ENCODE results near the gene GRIK2.

GRIK2 gene

DNA sequence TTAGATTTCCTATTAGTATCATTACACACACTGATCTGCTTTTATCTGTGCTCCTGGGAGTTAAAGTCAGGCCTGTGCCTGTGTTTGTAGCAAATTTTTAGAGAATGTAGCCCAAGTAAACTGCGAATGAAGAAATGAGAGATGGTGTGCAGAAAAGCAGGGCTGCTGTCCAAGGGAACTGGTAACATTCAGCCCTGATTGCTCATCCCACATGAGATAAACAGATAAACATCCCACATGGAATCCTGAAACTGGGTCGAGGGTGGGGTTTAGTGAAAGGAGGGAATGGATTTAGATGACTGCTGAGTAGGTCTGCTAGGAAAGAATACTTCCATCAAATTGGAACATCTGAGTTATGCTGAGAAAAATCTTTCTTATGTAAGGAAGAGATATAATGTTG, 69.1 kb downstream of the GRIK2 start:
- no peak for DNase-seq

DNA sequence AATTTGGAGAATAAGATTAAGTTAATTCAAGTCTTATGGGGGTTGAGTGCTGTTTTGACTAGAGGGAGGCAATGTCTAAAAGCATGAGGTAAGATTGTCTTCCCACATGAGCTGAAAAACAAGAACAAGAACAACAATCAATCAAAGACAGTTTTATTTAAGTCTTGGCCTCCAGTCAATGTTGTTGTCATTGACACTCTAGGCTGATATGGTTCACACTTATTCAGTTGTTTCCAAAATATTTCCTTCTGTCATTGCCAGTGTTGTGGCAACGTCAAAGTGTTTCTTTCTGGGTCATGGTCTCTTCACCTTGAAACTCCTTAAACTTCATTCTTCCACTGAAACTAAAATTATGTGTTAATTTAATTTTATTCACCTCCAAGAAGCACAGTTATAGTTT, 72.4 kb downstream of the GRIK2 start:
- no peak for DNase-seq

DNA sequence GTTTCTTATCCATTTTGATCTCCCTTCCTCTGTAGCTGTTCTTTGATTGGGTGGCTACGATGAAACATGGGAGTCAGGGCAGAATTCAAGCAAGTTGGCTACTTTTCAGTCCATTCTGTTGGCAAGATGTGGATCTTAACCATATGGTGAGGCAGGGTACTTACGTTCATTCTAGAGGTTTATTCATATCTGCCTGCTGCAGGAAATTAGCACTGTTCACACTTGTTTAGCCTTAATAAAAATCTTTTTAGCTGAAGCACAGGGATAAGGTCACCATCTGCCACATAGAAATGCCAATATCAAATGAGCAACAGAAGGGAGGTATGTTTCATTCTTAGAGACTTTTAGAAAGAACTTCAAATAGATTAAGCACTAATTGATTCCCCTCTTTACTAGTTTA, 83.9 kb downstream of the GRIK2 start:
- no peak for DNase-seq

DNA sequence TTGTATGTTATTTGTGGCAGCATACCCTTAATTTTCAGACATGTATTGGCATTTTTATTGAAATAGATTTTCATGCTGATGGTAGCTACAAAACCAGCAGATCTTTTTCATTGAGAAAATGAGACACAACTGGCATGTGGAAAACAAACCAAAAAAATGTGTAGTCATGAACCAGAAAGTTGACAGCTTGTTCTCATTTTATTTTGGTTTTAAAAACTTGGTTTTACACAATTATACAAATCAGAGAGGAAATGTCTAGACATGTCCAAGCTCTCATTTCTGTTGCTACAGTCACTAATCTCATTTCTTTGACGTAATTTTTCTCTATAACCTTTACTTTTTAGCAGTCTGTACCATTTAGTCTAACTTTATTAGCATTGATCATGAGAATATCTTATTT, 85.4 kb downstream of the GRIK2 start:
- DNase-seq, result no peak

DNA sequence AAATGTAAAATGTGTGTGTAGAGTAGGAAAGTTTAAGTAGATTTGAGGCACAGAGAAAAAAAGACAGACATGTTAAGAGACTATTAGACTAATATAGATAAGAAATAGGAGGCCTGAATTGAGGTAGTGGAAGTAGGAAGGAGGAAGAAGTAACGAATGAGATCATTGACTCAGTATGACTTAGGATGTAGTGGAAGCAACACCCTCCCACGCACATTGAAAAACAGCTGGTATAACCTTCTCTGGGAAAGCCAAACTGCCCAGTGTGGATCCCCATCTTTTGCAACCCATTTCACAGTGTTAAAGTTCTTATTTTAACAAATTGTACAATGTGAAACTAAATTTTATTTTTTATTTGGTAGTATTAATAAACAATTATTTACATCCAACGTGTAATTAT, 89.1 kb downstream of the GRIK2 start:
- DNase-seq, result no peak

DNA sequence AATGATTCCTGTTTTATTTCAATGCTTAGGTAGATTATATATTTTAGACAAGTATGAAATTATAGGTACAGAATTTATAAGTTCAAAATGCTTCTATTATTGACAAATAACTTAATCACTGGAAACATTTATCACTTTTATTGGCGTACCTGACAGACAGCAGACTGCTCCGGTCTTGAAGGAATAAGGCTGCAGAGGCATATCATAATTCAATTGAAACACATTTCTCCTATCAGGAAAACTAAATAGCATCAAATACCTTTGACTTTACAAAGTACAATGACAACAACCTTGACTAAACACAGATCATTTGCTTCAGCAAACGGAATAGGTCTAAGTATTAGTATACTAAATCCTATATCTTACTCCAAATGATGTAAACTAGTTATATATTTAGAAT, 91.3 kb downstream of the GRIK2 start:
- DNase-seq, result no peak

DNA sequence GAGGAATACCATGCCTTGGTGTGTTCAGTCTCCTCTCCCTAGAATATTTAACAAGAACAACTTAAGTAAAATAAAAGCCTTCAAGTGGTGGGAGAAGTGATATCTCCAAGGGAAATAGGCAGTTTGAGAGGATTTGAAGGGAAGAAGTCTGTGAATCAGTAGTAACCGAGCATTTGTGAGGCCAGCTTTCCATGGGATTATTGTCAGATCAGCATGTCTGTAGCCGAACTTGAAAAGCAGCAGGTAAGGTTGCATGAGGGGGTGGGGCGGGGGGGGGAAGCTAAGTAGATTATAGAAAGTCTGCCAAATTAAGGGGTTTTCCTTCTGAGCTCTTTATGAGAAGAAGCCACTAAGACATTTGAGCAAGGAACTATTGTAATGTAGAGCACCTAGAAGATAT, 92.6 kb downstream of the GRIK2 start:
- DNase-seq, result no peak

DNA sequence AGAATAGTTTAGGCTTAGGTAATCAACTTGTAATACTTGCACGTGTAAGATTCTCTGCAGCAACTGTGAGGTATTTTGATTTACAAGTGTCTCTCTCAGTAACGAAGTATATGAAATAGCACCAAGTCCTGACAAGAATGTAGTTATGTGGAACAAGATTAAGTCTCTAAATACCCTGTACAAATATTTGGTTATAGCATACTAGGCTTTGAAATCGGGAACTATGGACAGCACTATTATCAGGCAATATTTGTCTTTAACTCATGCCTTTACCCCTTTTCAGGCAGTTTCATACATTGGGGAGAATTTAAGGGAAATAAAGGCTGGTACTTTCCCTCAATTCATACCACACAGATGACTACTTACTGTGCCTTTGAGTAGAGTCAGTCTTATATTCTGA, 93.2 kb downstream of the GRIK2 start:
- no peak for DNase-seq

DNA sequence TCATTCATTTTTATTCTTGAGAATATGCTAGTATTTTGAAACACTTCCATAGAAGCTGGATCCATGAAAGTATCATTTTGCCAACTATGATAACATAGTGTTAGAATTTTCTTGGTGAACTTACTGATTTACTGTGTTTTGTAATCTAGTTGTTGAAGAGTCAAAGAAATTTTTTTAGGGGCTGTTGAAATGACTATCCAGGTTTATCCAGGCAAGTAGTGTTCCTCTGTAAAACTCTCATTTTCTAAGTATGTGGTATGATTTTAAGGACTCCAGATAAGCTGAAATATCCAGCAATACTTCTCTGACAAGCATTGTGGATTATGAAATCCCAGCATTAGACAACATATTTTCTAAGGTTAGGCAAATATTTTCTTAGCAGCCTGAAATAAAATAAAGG, 95.9 kb downstream of the GRIK2 start:
- no peak for DNase-seq

DNA sequence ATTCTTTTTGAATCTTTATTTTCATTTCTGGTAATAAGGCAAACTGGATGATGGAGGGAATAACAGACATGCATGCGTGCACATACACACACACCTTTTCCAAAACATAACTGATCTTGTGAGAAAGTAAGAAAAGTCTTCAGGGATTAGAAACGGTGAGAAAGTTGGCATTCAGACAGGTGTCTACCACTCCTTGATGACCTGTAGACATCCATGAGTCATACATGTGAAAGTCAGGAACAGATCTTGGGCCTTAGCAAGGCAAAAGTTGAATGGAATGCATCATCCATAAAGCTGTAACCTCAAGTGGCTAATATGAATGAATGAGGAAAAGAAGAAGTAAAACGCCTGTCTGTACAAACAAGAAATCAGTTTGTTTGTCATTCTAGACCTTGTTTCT, 97.3 kb downstream of the GRIK2 start:
- no peak for DNase-seq

DNA sequence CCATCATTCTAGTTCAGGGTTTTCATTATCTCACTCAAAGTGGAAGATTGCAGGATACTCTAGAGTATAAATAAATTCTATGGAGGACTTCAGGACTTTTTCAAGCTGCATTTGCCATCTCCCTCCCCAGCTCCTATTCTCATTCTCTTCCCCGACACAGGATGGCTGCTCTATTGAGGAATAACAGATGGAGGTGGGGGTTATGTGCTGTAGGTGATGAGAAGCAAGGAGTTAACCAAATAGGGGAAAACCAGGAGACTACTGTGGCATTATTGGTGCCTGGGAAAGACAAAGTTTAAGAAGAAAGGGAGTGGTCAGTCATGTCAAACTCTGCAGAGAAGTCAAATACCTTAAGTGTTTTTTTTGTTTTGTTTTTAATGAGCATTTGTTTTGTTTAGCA, 109.3 kb downstream of the GRIK2 start:
- no peak for DNase-seq

DNA sequence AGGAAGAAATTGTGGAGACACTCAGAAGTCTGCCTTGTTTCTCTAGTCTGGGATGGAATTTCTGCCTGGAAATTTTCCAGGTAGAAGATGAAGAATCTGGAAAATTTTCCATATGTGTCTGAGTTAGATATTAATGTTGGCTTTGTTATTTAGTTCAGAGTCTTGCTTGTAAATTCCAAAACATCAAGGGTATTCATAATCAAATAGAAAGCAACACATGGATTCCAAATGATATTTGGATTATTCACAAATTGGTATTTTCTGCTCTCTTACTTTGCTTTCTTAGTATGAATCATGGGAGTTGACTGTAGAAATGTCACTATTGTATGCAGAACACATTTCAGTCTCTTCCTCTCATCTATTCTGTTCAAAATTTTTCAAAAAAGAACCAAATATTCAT, 116.0 kb downstream of the GRIK2 start:
- no peak for DNase-seq

DNA sequence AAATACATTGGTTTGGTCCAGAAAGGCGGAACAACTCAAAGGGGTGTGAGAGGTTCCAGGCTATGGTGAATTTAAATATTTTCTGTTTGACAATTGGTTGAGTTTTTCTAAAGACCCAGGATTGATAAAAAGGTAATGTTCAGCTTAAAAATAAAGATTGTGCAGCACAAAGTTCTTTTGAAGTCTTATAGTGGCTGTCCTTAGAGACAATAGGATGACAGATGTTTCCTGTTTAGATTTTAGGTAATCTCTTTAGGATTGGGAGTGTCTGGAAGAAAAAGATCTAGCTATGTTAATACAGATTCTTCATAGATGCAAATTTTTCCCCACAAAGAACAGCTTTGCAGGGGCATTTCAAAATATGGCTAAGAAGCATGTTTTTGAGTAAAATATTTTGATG, 119.7 kb downstream of the GRIK2 start:
- no peak for DNase-seq

DNA sequence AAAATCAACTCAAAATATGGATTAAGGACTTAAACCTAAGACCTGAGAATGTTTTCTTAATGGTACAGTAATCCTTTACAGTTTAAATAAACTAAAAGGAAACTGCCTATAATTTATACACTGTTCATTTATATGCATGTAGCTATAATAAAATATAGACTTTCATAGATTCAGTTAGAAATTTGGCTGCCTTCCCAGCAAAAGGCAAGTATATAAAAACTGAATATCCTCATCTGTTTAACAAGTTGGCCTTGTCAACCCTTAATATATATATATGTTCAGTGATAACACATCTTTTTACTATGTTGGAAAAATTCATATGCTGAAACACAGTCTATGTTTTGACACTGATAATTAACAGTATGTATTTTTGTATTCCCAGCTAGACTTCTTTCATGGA, 123.1 kb downstream of the GRIK2 start:
- DNase-seq, result no peak

DNA sequence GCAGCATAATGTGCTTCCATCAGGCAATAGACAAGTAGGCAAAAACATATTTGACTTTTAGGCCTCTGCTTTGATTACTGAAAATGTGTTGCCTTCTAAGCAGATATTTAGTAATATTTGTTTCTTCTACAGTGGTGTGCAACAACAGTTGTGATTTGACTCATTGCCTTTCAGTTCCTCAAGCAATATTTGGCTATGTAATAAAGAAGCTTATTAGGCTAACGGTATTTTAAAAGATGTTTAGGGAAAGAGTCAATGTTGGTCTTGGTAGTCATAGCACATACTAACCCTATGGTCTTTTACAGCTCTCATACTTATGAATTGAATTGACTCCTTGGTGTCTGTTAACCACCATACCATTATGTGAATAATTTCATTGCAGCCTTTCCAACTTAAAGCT, 124.1 kb downstream of the GRIK2 start:
- DNase-seq, result no peak

DNA sequence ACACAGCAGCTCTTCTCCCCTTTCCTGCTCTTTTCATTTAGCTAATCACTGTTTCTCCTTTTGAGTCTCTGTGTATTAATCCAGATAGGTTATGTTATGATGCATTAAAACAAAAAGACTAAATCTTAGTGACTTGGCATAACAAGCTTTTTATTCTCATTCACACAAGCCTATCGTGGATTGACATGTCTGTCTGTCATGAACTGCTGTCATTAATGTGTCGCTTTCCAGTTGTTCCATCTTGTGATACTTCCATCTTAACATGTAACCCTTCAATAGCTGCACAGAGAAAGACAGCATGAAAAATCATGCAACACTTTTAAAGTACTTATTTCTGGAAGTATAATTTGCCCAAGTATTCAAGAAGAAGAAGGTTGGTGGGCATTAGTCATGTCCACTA, 128.7 kb downstream of the GRIK2 start:
- DNase-seq, result no peak

DNA sequence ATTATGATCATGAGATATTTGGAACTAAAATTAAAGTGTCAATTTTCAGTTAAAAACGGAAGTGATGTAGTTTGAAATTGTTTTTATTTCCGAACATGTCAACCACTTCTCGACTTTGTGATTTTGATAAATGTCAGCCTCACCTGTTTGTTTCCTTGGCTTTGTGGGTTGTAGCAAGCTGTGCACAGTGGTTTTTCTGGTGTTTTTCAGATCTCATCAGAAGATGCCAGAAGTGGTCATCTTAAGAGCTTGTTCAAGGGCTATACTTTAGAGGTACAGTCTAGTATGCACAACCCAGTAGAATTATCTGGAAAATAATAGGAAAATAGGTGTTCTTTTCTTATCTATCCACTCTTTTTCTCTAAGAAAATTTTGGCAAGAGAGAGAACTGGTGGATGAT, 134.0 kb downstream of the GRIK2 start:
- DNase-seq, result no peak

DNA sequence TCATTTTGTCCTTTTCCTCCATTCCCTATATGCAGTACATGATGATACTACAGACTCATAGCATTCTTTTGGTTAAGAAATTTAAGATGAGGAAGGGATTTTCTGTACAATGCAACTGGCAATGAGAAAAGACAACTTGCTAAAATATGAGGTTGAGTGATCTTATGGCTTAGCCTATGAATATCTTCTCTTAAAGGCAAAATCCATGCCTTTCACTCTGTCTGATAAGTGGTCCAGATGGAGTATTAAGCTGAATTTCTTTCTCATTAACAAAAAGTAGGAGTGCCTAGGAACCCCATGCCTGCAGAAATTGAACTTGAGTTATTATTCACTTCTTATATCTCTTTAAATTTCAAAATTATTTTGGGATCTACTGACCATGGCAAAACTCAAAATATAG, 135.3 kb downstream of the GRIK2 start:
- DNase-seq, result no peak

DNA sequence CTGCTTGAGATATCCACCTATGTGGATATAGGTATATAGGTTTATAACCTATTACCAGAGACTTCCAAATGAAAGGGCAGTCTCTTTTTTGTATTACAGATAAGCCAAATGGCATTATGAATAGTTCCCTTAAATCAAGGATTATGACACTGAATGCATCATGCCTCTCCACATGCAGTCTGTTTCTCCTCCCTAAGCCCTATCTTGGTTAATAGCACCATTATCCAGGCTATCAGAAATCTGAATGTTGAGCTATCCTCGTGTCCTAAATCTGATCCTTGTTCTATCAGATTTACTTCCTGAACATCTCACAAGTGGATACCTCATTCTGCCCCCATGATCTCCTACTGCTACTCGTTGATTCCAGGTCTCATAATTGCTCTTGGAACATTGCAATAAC, 138.0 kb downstream of the GRIK2 start:
- no peak for DNase-seq

DNA sequence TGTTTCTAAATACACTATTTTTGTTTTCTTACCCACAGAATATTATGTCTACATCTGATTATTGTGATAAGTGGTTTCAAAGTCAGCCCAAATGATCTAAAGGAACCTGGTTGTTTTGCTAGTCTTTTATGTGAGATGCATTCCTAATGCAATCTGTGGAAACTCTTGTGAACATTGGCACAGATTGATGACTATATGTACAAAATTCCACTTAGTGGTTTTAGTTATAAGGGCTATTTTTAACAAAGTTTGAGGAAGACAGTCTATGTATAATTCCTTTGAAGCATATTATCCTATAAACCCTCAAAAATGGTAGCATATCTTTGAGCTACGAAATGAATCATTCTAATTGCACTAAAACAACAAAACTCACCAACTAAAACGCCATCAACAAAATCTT, 140.9 kb downstream of the GRIK2 start:
- DNase-seq, result no peak

DNA sequence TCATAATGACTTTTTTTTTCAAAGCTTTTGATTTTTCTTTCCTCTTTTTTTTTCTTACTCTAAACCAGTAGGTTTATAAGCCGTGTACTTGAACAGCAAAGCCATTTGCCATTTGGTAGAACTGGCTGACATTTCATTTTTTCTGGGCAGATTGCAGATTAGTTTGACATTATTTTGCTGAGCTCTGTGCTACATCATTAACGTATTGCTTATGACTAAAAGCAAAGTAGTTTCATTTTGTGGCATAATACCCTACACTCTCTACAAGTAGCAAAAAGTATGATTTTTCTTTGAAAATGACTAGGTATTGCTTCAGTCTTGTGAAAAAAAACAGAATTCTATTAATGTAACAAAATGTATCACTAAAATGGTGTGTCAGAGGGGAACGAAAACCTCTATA, 141.3 kb downstream of the GRIK2 start:
- no peak for DNase-seq

DNA sequence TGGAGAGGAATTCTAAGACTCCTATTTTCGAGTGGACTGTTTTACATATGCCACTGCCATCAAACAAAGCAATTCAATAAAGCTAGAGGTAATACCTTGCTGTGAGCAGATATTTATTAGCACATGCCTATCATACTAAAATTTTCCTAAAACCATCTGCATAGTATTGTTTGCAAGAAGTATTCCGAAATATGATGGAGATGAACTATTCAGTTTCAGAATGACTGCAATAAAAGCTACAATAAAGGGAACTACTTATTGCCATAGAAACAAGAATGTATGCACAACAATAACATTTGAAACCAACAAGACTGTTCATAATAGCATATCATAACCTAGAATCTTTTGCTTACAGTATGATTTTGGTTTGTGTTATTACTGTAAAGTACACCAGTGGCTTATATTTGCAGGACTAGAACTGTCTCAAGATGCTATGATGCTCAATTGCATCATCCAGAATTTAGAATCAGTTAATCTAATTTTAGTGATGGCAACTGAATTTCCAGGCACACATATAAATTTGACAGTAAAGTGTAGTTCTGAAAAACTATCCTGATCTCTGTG, 144.3 kb downstream of the GRIK2 start:
- no peak for DNase-seq

DNA sequence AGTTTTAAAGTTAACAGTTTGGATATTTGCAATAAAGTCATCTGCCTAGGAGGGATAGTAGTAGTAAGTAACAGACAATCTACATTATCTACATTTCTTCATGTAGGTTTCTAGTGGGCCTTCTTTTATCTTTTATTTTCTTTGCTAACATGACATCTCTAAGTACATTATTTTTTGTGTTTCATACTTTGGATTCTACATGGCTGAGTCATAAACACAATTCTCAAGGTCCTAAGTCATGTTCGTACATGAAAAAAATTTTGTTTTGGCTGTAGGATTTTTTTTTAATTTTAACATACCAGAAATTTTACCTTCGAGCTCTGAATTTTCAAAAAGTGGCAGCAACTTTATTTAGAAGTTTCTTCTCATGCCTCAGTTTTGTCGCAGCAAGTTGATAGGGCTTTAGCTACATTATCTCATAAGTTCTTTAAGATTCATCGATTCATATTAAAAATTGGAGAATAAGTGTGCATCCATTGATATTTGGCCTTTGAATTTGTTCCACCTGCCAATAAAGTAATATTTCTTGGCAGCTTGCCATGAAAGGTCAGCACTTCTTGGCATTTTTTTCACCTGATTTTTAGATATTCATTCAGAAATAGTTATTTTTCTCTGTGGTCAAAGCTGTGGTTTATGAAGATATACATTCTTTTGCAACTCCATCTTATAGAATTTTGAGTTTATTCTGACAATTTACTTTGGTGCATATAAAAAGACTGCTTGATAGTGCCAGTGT, 146.2 kb downstream of the GRIK2 start:
- no peak for DNase-seq

DNA sequence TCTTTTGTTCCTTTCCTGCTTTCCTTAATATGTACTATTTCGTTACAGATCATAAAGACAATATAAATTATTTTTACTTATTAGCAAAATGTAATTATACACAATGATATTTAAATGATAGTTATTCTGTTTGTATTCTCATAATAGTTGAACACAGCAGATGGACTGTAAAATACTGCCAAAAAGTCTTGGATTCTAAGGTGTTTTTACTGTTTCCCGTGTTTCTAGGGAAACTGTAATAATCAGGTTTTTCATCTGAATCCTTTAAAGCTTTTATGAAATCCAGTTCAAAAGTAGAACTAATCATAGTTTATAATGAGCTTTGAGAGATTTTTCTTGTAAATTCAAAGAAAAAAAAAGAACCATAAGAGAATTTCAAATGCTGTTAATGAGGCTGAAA, 148.4 kb downstream of the GRIK2 start:
- DNase-seq, result no peak

DNA sequence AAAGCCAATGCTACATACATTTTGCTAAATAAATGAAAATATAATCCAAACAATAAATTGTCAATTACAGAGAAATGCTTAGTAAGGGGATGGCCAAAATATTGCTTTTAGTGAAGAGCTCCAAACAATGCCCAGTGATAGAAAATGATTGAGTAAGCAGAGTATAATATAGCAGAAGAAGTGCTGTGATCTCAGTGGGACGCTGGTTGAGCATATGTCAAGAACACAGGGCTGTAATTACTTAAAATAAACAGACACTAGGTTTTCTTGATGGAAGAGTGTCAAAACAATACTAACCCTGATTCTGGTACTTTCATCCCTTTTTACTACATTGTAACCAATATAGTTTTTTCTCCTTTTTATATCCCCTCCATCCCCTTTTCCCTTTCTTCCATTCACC, 150.3 kb downstream of the GRIK2 start:
- peak; percentile 3 for DNase-seq

Data from NCI-H146 (cell line).